Measurements from ENCODE around the gene ITGB1BP1. TPM values are rescaled to one million over a fixed set of nuclear protein-coding genes. Genes with fewer than 3 reads are reported as not detected.

ITGB1BP1 gene
- total and polyA plus RNA-seq, 10 of the 15 experiments (the other 5 are each of a cell fraction or from before 2014, with no cell fraction given): 50.2 to 273 (median 97.2) TPM

DNA sequence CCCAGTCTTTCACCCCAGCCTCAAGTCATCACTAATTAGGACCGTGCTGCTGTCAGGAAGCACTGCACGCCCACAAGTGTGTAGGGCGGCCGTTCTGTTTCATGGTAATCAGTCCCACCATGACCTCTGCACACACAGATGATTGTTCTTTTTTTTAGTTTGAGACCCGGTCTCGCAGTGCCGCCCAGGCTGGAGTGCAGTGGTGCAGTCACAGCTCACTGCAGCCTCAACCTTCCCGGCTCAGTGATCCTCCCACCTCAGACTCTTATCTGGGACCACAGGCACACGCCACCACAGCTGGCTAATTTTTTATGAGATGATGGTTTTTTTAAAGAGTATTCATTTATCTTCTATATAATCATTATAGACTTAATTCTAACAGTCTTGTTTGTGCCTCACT, 49.2 kb upstream of the ITGB1BP1 start:
- Histone ChIP-seq H3K9ac (ENCODE audit: control insufficient read depth, insufficient read depth, low read length) (no peak overlapping the region), H2AFZ (ENCODE audit: control insufficient read depth, low read depth, low read length) (no peak overlapping the region), H3K4me1 (ENCODE audit: control insufficient read depth, insufficient read depth, low read length) (peaks cover 12% of the 10 kb centered on the region; the same call in 1 of the 2 replicates), H3K27me3 (replicated peaks in 1 of 2; ENCODE audit: control insufficient read depth in 2 of 2, insufficient read depth in 2 of 2, low read length in 1 of 2) (no peaks in the 10 kb centered on the region), H3K79me2 (ENCODE audit: control insufficient read depth, insufficient read depth, low read length) (peaks cover 23% of the 10 kb centered on the region), H3K9me3 (replicated peaks; ENCODE audit: control insufficient read depth, insufficient read depth, low read length) (no peaks in the 10 kb centered on the region; the same call in 1 of the 3 replicates), H4K20me1 (ENCODE audit: control insufficient read depth, insufficient read depth) (no peaks in the 10 kb centered on the region), H3K4me2 (ENCODE audit: control insufficient read depth, insufficient read depth) (no peak overlapping the region), H3K4me3 (no peak overlapping the region), H3K36me3 (ENCODE audit: control insufficient read depth in 2 of 2, insufficient read depth in 2 of 2, low read length in 1 of 2) (peaks cover 0 to 15% of the 10 kb centered on the region in 2 experiments; a peak in 2 of 4 replicates), H3K27ac (ENCODE audit: control insufficient read depth, insufficient read depth) (no peak overlapping the region)
- intact Hi-C loops (cut with micrococcal nuclease; ENCODE audit: unreplicated experiment): no loop called here
- WGBS (ENCODE audit: insufficient coverage, insufficient replicate concordance, low lambda C conversion rate, missing lambda C conversion rate): 61% methylated on average over 9 of the region's 9 CpGs
- in situ Hi-C loops (cut with MboI): no loop called here
- RAD21 ChIA-PET (ENCODE audit: unreplicated experiment): interaction anchor here (3.6 kb wide), 1 partner anchor 83 kb away, joined by 20 read pairs; the partner anchor contains the start of gene ADAM17
- POLR2A ChIA-PET: interaction anchor here (0.6 kb wide), 1 partner anchor 18 kb away, joined by 4 read pairs; no protein-coding TSS in a partner anchor
- ATAC-seq: no peak
- SMC1A ChIA-PET (ENCODE audit: uncharacterized antibody, unreplicated experiment): interaction anchor here (1.3 to 1.6 kb wide), 2 partner anchors 18 to 147 kb away, joined by 4 to 5 read pairs; no protein-coding TSS in a partner anchor
- DNase-seq (ENCODE audit: low read depth, low spot score): no peak
- no TSS peak for BruUV-seq (replicated peaks)
- FAIRE-seq: no peak
- CTCF ChIA-PET: interaction anchor here (0.6 to 2.0 kb wide), 3 partner anchors 72 to 834 kb away, joined by 4 to 6 read pairs (median 5); no protein-coding TSS in a partner anchor
- no peak for TF ChIP-seq DPF2 (IDR thresholded peaks at IDR 0.05)
- no peak for TF ChIP-seq SREBF2 (IDR thresholded peaks at IDR 0.05; ENCODE audit: low read length)
- no peak for TF ChIP-seq GABPA (IDR thresholded peaks at IDR 0.05; ENCODE audit: low read depth)
- TF ChIP-seq CREB1 (IDR thresholded peaks at IDR 0.05; ENCODE audit: low read depth): no peak
- TF ChIP-seq IKZF2 (IDR thresholded peaks at IDR 0.05): no peak
- TF ChIP-seq EP300 (IDR thresholded peaks at IDR 0.05; ENCODE audit: borderline replicate concordance in 1 of 2, control insufficient read depth in 1 of 2, low read depth in 2 of 2, low read length in 2 of 2): no peak
- TF ChIP-seq, protein P1, sequence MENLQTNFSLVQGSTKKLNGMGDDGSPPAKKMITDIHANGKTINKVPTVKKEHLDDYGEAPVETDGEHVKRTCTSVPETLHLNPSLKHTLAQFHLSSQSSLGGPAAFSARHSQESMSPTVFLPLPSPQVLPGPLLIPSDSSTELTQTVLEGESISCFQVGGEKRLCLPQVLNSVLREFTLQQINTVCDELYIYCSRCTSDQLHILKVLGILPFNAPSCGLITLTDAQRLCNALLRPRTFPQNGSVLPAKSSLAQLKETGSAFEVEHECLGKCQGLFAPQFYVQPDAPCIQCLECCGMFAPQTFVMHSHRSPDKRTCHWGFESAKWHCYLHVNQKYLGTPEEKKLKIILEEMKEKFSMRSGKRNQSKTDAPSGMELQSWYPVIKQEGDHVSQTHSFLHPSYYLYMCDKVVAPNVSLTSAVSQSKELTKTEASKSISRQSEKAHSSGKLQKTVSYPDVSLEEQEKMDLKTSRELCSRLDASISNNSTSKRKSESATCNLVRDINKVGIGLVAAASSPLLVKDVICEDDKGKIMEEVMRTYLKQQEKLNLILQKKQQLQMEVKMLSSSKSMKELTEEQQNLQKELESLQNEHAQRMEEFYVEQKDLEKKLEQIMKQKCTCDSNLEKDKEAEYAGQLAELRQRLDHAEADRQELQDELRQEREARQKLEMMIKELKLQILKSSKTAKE (IDR thresholded peaks at IDR 0.05; ENCODE audit: low read depth, poor library complexity, severe bottlenecking): no peak
- no peak for TF ChIP-seq YY1 (IDR thresholded peaks at IDR 0.05; ENCODE audit: low read depth, low read length)
- TF ChIP-seq BCLAF1 (IDR thresholded peaks at IDR 0.05): no peak
- TF ChIP-seq, protein P2, sequence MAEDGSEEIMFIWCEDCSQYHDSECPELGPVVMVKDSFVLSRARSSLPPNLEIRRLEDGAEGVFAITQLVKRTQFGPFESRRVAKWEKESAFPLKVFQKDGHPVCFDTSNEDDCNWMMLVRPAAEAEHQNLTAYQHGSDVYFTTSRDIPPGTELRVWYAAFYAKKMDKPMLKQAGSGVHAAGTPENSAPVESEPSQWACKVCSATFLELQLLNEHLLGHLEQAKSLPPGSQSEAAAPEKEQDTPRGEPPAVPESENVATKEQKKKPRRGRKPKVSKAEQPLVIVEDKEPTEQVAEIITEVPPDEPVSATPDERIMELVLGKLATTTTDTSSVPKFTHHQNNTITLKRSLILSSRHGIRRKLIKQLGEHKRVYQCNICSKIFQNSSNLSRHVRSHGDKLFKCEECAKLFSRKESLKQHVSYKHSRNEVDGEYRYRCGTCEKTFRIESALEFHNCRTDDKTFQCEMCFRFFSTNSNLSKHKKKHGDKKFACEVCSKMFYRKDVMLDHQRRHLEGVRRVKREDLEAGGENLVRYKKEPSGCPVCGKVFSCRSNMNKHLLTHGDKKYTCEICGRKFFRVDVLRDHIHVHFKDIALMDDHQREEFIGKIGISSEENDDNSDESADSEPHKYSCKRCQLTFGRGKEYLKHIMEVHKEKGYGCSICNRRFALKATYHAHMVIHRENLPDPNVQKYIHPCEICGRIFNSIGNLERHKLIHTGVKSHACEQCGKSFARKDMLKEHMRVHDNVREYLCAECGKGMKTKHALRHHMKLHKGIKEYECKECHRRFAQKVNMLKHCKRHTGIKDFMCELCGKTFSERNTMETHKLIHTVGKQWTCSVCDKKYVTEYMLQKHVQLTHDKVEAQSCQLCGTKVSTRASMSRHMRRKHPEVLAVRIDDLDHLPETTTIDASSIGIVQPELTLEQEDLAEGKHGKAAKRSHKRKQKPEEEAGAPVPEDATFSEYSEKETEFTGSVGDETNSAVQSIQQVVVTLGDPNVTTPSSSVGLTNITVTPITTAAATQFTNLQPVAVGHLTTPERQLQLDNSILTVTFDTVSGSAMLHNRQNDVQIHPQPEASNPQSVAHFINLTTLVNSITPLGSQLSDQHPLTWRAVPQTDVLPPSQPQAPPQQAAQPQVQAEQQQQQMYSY (CRISPR knock-in tag; IDR thresholded peaks at IDR 0.05): no peak
- no peak for TF ChIP-seq TAF1 (IDR thresholded peaks at IDR 0.05; ENCODE audit: borderline replicate concordance, low read depth, low read length)
- no peak for TF ChIP-seq MEF2B (IDR thresholded peaks at IDR 0.05; ENCODE audit: partially characterized antibody, poor library complexity, severe bottlenecking)
- TF ChIP-seq STAT3 (IDR thresholded peaks at IDR 0.05; ENCODE audit: low read depth, low read length): no peak
- TF ChIP-seq, protein P3, sequence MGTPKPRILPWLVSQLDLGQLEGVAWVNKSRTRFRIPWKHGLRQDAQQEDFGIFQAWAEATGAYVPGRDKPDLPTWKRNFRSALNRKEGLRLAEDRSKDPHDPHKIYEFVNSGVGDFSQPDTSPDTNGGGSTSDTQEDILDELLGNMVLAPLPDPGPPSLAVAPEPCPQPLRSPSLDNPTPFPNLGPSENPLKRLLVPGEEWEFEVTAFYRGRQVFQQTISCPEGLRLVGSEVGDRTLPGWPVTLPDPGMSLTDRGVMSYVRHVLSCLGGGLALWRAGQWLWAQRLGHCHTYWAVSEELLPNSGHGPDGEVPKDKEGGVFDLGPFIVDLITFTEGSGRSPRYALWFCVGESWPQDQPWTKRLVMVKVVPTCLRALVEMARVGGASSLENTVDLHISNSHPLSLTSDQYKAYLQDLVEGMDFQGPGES (IDR thresholded peaks at IDR 0.05): no peak

All from GM12878 (cell line).